Right forelimb (tissue), 1 donor: Measurements from ENCODE around the gene PPP1R12A.
"Not testable (repeated sequence)": the region's sequence is repeated elsewhere in the genome, so short reads cannot be mapped to it uniquely, and the experiment has no call there.

ENCODE experiments used
- DNase-seq: peaks from one replicate; pipeline ENCODE4 v3.0.0-alpha.2; 2018

The PPP1R12A gene

DNA sequence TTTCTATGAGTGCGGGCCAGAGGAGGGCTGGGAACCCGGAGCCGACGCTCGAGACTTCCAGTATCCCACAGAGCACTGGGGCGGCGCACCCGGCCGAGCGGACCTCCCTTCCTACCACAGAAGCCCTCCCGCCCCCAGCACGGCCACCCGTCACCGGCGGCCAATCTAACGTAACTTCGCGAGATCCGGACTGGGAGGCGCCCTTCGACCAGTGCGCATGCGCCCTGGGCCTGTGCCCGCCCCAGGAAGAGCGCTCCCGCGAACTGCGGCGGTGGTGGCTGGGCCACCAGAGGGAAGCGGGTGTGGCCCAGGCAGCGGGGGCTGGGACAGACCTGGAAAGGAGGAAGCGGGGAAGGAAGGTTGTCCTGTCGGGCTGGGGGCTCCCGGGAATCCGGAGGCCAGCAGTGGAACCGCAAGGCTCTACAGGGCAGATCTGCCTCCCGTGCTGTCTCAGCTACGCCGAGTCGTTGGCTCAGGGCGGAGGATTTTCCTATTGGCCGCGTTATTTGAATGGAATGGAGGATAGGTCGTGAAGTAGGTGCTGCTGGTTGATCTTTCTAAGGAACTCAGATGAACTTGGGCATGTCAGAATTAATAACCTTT lies at the start of gene PPP1R12A:
Gene PPP1R12A, minus strand, starts transcription at position 77 of the 603 bp plus-strand sequence. CDS start 166 bp downstream, outside the sequence.
- DNase-seq, result peak; percentile 99

- DNase-seq, result no peak
Measured at GRCh38 chr12:79983986-79984620, 49.2 kb upstream of the PPP1R12A start.

DNA sequence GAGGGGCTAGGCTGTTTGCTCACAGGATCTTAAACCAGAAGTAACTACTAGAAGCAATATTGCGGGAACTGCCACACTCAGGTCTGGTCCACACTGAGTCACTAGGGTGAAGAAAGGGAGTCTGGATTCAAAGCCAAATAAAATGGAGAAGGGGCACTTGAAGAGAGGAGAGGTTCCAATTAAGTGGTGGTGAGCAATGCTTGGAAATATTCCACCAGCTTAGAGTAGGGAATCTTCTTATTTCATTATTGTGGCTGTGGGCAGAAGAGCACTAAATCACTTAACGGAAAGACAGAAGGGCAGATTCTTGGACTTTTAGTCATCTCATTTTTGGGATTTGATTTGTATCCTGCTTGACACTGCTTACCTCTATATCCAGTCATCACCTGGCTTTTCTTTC lies 48.6 kb upstream of the PPP1R12A start:
- no peak for DNase-seq

DNA sequence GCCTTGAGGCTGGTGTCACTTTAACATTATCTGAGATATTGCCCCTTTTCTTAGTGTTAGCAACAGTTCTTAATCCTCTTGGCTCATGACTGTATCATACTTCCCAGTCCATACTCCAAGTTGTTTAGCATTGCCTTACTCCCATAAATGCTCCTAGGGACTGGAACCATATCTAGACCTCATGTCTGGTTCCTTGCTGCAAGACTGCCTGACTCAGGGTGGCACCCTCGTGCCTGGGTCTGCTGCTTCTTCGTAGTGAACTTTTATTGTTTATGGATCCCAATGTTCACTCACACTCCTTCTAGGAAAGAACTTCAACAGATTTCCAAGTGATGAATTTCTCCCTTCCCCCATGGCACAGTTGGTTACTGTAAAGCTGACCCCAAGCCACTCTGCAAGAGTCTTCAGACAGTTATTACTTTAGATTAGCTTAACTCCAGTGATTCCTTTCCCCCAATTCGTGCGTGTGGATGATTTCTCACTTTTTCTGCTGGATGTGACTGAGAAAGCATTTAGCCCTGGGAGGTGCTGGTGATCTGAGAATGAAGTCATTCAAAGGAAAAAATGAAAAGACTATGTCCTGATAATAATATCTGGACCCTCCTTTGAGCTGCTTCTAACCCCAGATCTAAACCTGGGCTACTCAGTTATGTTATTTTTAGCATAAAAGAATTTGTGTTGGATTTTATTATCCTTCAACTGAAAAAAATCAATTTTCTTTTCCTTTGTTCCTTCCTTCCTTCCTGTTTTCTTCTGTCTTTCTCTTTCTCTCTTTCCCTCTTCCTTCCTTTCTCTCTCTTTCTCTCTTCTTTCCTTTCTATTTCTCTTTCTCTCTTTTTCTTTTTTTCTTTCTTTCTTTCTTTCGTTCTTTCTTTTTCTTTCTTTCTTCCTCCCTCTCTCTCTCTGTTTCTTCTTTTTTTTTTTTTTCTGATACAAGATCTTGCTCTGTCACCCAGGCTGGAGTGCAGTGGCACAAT lies 47.5 kb upstream of the PPP1R12A start:
- DNase-seq, result no peak

DNA sequence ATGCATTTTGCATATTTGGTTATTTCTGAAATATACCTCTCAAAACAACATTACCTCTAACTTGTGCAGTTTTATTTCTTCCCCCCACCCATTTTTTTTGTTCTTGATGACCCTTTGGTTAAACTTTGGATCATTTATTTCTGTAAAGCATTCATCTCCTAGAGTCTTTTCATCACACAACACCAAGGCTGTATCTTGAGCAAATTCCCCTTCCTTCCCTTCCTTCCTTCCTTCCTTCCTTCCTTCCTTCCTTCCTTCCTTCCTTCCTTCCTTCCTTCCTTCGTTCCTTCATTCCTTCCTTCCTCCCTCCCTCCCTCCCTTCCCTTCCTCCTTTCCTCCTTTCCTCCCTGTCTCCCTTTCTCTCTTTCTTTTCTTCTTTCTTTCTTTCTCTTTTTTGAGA lies 43.8 kb upstream of the PPP1R12A start:
- no peak for DNase-seq

GRCh38 chr12:79977856-79978460 lies 43.1 kb upstream of the PPP1R12A start:
- not testable (repeated sequence) for DNase-seq

DNA sequence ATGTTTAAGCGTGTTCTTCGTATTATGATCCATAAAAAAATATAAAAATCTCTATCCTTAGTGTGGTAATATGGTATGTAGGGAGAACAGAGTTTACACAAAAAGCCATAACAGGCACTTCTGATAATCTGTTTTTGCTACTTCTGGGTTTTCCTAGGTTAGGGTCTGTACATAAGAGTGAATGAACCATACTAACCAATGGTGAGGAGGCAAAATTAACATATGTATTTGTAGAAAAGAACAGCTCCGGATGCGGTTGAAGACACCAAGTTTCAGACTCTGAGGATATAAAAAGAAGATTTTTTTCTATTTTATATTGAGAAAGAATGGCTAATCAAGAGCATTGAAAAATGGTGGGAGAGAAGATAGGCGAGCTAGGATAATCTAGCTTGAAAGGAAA lies 40.2 kb upstream of the PPP1R12A start:
- no peak for DNase-seq

DNA sequence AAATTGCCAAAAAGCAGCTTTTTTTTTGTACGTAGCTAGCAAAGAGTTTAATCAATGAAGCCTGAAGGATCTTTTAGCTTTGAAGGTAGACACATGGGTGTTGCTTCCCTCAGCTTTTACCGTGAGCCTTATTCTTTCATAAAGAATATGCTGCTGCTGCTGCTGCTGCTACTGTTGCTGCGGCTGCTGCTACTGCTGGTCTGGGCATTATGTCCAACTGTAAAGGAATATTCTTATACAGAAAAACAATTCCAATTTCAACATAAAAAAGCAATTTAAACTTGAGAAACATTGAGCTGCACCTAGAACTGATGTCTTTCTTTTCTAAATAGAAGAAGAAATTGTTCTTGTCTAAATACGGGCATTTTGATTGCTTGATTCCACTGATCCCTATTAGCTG lies 38.9 kb upstream of the PPP1R12A start:
- no peak for DNase-seq

GRCh38 chr12:79964100-79964627 lies 29.3 kb upstream of the PPP1R12A start:
- no peak for DNase-seq

- DNase-seq, result no peak
Measured at GRCh38 chr12:79961411-79961810, 26.5 kb upstream of the PPP1R12A start.

- no peak for DNase-seq
Measured at GRCh38 chr12:79959484-79959883, 24.6 kb upstream of the PPP1R12A start.

DNA sequence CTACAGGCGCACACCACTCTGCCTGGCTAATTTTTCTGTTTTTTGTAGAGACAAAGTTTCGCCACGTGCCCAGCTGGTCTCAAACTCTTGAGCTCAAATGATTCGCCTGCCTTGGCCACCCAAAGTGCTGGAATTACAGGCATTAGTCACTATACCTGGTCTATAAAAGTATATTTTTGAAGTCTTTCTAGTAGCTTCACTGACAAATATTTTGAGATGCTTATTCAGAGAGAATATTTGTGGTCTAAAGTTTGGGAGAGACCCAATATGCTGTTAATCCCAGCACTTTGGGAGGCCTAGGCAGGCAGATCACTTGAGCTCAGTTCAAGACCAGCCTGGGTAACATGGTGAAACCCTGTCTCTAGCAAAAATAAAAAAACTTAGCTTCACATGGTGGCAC lies 22.0 kb upstream of the PPP1R12A start:
- no peak for DNase-seq

DNA sequence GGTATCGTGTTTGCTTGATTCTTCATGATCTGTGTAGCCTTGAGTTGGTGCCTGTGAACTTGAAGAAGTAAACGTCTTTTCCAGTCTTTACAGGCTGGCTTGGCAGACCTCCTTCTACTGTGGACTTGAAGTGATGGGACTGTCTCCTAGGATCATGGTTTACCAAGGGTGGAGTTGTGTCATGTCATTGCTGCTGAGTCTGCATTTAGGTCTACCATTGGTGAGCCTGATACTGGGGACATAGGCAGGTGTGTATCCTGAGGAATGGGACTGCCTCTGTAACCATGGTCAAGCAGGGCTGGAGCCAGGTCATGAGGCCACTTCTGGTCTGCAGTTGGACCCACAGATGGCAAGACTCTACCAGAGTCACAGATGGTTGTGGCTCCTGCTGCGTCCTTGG lies 20.7 kb upstream of the PPP1R12A start:
- no peak for DNase-seq

DNA sequence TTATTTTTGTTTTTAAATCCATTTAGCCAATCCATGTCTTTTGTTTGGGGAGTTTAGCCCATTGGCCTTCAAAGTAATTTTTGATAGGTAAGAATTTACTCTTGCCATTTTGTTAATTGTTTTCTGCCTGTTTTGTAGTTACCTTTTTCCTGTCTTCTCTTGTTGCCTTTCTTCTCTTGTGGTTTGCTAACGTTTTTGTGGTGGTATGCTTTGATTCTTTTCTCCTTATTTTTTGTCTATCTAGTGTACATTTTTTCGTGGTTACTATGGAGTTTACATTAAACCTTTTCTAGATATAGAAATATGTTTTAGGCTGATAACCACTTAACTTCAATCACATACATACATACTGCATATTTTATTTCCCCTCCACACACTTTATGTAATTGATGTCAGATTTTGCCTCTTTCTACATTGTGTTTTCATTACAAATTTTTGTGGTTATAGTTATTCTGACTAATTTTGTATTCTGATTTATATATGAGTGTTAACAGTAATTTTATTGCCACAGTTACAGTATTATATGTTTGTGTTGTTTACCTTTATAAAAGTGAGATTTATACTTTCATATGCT lies 19.2 kb upstream of the PPP1R12A start:
- no peak for DNase-seq

GRCh38 chr12:79949098-79949497 lies 14.2 kb upstream of the PPP1R12A start:
- no peak for DNase-seq

DNA sequence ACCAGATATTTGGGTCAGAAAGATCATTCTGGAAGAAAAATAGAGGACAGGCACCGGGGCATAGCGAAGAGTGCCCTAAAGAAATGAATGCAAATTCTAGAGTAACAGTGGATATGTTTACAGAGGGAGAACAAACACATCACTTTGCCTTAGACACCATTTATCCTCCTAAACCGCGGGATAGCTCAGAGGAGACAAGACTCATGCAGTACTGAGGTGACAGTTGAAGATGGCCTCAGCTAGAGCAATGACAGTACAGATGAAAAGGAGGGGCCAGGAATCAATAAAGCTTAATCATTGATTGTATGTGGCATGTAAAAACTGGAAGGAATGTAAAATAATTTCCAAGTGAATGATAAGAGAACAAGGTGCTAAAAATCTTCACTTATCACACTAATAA lies 10.5 kb upstream of the PPP1R12A start:
- no peak for DNase-seq

DNA sequence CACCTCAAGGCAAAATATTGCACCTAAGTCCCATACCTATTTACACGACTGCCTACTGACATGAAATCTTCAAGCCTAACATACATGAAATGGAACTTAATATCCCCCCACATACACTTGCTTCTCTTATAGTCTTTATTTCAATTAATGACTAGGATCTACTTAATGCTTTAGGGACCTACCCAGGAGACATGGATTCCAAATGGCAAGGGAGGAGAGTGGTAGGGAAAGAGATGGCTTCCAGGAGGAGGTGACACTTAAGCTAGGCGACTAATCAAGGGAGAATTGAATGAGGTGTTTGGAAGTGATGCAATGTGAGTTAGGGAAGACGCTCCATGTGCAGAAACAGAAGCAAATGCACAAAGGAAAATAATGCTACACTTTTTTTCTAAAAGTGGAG lies 9.7 kb upstream of the PPP1R12A start:
- no peak for DNase-seq

DNA sequence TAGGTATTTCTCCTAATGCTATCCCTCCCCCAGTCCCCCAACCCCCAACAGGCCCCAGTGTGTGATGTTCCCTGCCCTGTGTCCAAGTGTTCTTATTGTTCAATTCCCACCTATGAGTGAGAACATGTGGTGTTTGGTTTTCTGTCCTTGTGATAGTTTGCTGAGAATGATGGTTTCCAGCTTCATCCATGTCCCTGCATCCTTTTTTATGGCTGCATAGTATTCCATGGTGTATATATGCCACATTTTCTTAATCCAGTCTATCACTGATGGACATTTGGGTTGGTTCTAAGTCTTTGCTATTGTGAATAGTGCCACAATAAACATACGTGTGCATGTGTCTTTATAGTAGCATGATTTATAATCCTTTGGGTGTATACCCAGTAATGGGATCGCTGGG lies 7.9 kb upstream of the PPP1R12A start:
- not testable (repeated sequence) for DNase-seq

DNA sequence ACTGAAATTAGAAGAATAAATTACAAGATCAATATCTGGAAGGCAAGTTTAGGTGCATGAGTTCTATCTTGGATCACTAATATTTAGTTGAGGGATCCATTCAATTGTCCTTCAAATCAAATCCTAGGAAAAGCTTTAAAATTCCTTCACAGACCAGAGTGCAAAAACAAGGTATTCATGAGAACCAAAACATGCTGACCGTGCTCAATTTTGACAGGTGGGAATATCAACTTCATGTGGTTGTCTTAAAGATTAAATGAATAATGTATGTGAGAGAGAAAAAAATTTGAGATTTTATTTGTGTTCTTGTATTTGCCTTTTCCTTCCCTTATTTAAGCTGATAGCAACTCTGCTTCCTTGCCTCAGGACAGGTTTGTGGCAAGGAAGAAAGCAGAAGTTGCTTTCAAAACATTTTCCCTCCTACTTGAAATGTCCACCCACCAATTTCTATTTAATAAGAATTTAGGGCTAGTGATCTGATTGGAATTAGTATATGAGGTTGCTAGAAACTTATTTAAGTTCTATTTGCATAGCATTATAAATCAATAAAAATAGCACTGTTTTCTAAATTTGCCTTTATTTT lies 4.9 kb upstream of the PPP1R12A start:
- DNase-seq, result no peak

DNA sequence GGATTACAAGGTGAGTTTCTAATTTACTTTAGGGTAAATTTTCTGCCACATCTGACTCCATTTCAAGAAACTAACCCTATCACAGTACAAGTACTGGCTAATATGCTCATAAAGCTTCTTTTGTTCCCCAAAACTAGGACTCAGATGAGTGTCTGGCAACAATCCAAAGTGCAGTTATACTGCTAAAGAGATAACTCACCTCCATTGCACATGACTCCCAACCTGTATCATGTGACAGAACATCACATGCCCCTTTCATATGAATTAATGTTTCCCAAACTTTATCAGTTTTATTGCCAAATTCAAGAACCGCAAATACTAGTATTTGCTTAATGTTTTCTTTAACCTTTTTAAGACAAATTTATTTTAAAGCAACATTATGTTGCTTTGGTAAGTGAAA lies 3.9 kb upstream of the PPP1R12A start:
- DNase-seq, result no peak

DNA sequence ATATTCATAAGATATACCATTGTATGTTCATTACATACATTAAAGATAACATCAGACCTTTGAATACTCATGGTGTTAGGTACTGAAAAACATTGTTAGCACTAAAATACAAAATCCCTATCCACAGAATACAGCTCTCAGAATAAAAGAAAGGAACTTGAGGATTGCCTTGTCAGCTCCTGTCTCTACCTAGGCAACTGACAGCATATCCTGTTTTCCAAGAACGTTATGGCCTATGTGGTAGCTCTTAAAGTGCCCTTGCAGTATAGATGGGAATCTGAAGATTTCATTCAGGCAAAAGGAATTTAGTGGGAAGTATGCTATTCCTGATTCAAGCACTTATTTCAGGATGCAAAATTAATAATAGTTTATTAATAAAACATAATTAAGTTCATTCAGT lies 1.8 kb upstream of the PPP1R12A start:
- no peak for DNase-seq

- no peak for DNase-seq
Measured at GRCh38 chr12:79935624-79936345, 888 bp upstream of the PPP1R12A start.
